ENCODE measurements around the gene CACNA2D3.

The CACNA2D3 gene

DNA sequence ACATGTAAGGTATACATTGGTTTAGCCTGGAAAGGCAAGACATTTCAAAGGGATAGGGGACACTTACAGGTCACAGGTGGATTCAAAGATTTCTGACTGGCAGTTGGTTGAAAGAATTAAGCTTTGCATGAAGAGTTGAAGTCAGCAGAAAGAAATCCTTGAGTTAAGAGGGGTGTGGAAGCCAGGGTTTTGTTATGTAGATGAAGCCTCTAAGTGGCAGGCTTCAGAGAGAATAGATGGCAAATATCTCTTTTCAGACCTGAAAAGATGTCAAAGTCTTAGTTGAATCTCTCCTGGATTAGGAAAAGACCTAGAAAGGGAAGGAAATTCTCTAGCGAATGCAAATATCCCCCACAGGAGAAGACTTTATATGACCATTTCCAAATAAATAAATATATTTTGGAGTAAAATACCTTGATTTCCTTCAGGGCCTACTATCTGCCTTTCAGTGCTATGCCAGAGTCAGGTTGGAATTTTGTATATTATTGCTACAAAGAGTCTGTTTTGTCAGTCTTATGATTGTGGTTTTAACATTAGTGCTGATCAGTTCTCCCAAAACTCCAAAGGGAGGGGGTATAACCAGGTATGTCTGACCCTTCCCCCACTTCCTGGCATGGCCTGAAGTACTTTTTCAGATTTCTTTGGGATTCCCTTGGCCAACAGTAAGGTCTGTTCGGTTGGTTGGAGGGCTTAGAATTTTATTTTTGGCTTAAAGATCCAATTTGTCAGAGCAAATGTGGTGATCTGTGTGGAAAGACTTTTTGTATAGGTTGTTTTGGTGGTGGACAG lies 519.1 kb downstream of the CACNA2D3 start:
- Histone ChIP-seq H3K27ac (no peak overlapping the region), H3K36me3 (no peaks in the 10 kb centered on the region), H3K4me3 (ENCODE audit: low read depth, low read length) (no peak overlapping the region), H3K27me3 (ENCODE audit: insufficient read depth, low read depth, severe bottlenecking) (no peaks in the 10 kb centered on the region), H3K9me3 (ENCODE audit: severe bottlenecking) (no peaks in the 10 kb centered on the region)
- no peak for DNase-seq
- TF ChIP-seq, protein P1, sequence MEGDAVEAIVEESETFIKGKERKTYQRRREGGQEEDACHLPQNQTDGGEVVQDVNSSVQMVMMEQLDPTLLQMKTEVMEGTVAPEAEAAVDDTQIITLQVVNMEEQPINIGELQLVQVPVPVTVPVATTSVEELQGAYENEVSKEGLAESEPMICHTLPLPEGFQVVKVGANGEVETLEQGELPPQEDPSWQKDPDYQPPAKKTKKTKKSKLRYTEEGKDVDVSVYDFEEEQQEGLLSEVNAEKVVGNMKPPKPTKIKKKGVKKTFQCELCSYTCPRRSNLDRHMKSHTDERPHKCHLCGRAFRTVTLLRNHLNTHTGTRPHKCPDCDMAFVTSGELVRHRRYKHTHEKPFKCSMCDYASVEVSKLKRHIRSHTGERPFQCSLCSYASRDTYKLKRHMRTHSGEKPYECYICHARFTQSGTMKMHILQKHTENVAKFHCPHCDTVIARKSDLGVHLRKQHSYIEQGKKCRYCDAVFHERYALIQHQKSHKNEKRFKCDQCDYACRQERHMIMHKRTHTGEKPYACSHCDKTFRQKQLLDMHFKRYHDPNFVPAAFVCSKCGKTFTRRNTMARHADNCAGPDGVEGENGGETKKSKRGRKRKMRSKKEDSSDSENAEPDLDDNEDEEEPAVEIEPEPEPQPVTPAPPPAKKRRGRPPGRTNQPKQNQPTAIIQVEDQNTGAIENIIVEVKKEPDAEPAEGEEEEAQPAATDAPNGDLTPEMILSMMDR (IDR thresholded peaks at IDR 0.05; ENCODE audit: low read depth, low read length), result no peak

DNA sequence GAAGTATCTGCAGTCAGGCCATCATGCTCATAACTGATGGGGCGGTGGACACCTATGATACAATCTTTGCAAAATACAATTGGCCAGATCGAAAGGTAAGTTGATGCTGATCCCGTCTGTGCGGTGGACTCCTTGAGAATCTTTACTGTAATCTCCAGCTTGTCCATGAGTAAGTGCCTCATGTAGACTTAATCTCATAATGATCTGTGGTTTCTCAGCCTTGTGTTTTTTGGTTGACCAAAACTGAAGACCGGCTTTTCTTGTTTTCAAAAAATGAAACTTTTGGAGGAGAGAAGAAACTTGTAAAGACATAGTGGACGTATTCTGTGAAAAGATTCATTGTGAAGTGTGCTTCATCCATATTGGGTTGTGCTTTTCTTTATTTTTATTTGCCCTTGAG lies 519.8 kb downstream of the CACNA2D3 start:
- H3K4me3 ChIP-seq (ENCODE audit: low read depth, low read length), result no peak overlapping the region

DNA sequence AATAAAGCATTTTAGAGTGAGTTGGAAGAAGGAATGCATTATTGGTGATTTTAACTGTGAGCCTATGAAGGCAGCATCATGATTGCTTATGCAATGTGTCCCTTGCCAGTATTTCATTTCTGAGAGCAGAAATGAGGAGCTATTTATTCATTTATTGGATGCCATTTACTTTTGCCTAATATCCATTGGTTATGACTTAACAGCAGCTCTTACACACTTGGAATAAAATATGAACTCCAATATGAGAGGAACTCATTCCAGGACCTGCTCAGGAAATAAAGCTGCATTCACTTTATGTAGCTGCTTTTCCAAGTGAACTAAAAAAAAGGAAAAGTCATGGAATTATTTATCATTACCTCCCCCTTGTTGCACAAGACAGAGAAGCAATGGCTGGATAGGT lies 525.4 kb downstream of the CACNA2D3 start:
- H3K36me3 ChIP-seq, result no peaks in the 10 kb centered on the region
- H3K9me3 ChIP-seq (ENCODE audit: severe bottlenecking), result peaks cover 4% of the 10 kb centered on the region
- TF ChIP-seq, protein P1 (IDR thresholded peaks at IDR 0.05; ENCODE audit: low read depth, low read length), result no peak
- H3K27me3 ChIP-seq (ENCODE audit: insufficient read depth, low read depth, severe bottlenecking), result no peaks in the 10 kb centered on the region
- DNase-seq, result no peak
- no peak overlapping the region for H3K27ac ChIP-seq
- no peak overlapping the region for H3K4me3 ChIP-seq (ENCODE audit: low read depth, low read length)

More for the DNA sequence above, 519.8 kb downstream of the CACNA2D3 start:
- Histone ChIP-seq H3K27ac (no peak overlapping the region), H3K36me3 (no peaks in the 10 kb centered on the region), H3K27me3 (ENCODE audit: insufficient read depth, low read depth, severe bottlenecking) (no peaks in the 10 kb centered on the region), H3K9me3 (ENCODE audit: severe bottlenecking) (no peaks in the 10 kb centered on the region)
- no peak for DNase-seq
- TF ChIP-seq, protein P1 (IDR thresholded peaks at IDR 0.05; ENCODE audit: low read depth, low read length), result no peak

DNA sequence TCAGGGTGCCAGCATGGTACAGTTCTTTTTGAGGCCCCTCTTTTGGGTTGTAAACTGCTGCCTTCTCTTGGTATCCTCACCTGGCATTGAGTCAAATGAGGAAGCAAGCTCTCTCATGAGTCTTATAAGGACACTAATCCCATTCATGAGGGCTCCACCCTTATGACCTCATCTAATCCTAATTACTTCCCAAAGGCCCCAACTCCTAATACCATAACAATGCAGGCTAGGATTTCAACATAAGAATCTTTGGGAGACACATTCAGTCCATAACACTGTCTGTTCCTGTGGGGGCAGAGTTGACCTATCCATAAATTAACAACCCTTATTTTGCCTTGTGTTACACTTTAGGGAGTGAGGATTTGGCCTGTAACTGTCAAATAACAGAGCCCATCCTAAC lies 527.2 kb downstream of the CACNA2D3 start:
- no peak overlapping the region for H3K4me3 ChIP-seq (ENCODE audit: low read depth, low read length)

DNA sequence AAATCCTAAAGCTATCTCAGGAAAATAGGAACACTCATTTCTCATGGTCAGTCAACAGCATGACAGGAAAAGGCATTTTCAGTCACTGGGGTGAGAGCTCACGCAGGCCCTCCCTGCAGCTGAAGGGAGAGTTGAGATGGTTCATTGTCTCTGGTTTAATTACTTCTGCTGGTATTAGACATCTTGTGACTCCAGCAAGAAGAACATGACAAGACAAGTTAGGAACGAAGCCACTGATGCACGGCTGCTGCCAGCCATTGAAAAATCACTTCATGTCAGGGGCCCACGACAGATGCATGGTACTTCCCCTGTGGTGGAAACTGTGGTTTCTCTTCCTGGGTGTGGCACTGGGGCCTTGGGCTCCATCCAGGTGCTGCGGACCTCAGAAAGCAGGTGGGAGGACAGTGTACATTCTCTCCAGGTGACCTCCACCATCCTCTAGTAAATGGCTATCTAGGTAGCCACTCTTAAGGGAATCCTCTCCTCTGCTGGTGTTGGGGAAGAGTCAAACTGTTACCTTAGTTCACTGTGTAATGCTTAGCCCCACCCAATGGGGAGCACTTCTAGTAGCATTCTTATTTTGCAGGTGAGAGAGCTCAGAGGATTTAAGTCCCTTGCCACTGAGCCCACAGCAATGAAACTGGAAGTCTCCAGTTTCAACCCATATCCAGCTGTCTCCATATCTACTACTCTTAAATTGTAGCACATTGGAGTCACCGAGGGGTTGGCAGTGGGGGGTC lies 531.3 kb downstream of the CACNA2D3 start:
- H3K36me3 ChIP-seq, result no peaks in the 10 kb centered on the region
- TF ChIP-seq, protein P1 (IDR thresholded peaks at IDR 0.05; ENCODE audit: low read depth, low read length), result no peak
- no peak overlapping the region for H3K4me3 ChIP-seq (ENCODE audit: low read depth, low read length)
- peaks cover 4% of the 10 kb centered on the region for H3K9me3 ChIP-seq (ENCODE audit: severe bottlenecking)
- H3K27ac ChIP-seq, result no peak overlapping the region
- no peaks in the 10 kb centered on the region for H3K27me3 ChIP-seq (ENCODE audit: insufficient read depth, low read depth, severe bottlenecking)
- no peak for DNase-seq

More for the DNA sequence above, 527.2 kb downstream of the CACNA2D3 start:
- TF ChIP-seq, protein P1 (IDR thresholded peaks at IDR 0.05; ENCODE audit: low read depth, low read length), result no peak
- no peaks in the 10 kb centered on the region for H3K27me3 ChIP-seq (ENCODE audit: insufficient read depth, low read depth, severe bottlenecking)
- no peak overlapping the region for H3K27ac ChIP-seq
- peak; percentile 16 for DNase-seq
- H3K9me3 ChIP-seq (ENCODE audit: severe bottlenecking), result peaks cover 4% of the 10 kb centered on the region
- no peaks in the 10 kb centered on the region for H3K36me3 ChIP-seq

Data from WERI-Rb-1 (cell line).